Stimulated activated CD4-positive, alpha-beta T cell treated with anti-CD3 and anti-CD28 coated beads, Interleukin-1b, Interleukin-23, amount 100 ng/mL, for 1 hour (primary cell): ENCODE results near the gene ACIN1.
A peak's percentile ranks its signal among the peaks of the same experiment; 100 is the strongest.

Experiments
- DNase-seq, 2 donors: peaks; one replicate each; pipeline ENCODE4 v3.0.0-alpha.2; 2020; ENCODE audit warnings: low read depth in 2 of 2

Gene ACIN1, protein sequence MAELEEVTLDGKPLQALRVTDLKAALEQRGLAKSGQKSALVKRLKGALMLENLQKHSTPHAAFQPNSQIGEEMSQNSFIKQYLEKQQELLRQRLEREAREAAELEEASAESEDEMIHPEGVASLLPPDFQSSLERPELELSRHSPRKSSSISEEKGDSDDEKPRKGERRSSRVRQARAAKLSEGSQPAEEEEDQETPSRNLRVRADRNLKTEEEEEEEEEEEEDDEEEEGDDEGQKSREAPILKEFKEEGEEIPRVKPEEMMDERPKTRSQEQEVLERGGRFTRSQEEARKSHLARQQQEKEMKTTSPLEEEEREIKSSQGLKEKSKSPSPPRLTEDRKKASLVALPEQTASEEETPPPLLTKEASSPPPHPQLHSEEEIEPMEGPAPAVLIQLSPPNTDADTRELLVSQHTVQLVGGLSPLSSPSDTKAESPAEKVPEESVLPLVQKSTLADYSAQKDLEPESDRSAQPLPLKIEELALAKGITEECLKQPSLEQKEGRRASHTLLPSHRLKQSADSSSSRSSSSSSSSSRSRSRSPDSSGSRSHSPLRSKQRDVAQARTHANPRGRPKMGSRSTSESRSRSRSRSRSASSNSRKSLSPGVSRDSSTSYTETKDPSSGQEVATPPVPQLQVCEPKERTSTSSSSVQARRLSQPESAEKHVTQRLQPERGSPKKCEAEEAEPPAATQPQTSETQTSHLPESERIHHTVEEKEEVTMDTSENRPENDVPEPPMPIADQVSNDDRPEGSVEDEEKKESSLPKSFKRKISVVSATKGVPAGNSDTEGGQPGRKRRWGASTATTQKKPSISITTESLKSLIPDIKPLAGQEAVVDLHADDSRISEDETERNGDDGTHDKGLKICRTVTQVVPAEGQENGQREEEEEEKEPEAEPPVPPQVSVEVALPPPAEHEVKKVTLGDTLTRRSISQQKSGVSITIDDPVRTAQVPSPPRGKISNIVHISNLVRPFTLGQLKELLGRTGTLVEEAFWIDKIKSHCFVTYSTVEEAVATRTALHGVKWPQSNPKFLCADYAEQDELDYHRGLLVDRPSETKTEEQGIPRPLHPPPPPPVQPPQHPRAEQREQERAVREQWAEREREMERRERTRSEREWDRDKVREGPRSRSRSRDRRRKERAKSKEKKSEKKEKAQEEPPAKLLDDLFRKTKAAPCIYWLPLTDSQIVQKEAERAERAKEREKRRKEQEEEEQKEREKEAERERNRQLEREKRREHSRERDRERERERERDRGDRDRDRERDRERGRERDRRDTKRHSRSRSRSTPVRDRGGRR

DNA sequence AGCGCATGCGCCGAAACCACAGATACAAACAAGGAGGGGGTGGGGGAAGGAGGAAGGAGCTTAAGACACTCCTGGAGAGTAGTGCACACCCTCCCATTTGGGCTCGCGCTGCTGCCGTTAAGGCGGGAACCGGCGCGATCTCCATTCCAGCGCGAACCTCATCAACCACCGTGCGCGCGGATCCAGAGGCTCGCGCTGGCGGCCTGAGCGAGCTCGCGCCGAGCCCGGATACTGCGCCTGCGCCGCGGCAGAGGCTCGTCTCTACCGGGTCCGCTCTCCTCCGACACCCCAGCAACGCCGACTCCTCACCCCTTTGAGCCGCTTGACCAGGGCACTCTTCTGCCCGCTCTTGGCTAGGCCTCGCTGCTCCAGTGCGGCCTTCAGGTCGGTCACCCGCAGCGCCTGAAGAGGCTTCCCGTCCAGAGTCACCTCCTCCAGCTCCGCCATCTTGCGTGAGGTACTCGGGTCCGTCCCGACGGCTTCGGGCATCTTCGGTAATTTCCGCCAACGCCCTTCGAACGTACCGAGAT is at the start of gene ACIN1:
TSS of gene ACIN1 (minus strand) at position 471 of the 530 bp plus-strand sequence. CDS start at position 447, 24 bp downstream.
- DNase-seq = peak in 1 of 2 donors; percentile 46

DNA sequence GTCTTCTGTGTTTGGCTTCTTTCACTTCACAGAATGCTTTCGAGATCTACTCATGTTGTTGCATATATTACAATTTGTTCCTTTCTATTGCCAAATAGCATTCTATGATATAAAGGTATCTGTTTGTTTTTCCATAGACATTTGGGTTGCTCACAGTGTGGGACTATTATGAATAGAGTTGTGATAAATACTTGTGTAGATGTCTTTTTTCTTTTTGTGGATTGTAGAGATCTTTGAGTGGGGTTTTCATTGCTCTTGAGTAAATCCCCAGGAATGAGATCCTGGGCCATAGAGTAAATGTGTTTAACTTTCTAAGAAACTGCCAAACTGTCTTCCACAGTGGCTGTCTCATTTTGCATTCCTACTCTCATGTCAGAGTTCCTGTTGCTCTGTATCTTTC is 49.0 kb upstream of the ACIN1 start:
- DNase-seq = no peak

DNA sequence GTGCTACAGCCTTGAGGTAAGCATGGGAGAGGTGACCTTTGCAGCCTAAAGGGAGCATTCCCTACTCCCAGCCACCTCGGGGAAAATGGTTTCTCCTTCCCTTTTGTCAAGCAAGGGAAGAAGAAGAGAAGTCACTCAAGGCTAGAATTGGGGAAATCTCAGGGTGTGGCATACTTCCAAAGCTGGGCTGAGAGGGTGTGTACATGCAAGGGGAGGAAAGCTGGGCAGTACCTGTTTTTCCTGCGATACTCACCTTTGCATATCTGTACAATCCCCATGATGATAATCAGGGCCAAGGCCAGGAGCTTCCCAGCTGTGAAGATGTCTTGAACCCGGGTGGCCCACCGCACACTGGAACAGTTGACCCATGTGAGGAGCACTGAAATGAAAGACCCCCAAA is 47.9 kb upstream of the ACIN1 start:
- DNase-seq = no peak

DNA sequence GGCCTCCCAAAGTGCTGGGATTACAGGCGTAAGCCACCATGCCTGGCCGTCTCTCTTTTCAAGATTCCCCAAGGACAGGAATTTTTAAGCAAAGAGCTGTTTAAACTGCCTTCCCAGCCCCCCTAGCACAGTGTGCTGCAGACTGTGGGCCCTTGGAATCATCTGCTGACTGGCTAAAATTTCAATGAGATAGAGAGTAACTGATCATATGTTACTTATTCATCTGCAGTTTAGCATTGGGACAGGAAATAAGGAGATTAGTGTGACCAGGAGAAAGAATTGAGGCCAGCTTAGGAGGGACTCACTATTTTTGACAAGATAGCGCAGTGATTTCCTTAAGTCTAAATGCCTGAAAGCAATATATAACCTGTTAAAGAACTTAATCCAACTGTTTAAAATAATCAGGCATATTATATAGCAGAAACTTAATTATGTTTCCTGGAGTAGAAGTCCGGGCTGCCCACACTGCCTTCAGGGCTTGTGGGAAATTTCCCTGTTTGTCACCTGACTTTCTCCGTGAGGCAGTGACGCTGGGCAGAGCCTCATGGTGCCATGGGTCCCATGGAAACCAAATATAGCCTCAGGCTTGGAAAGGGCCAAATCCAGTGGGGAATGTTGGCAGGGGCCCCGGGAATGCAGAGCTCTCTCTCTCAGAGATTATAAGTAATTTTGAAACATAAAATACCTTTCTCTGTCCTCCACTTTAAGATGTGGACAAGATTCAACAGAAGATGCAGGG is 46.9 kb upstream of the ACIN1 start:
- DNase-seq = no peak

DNA sequence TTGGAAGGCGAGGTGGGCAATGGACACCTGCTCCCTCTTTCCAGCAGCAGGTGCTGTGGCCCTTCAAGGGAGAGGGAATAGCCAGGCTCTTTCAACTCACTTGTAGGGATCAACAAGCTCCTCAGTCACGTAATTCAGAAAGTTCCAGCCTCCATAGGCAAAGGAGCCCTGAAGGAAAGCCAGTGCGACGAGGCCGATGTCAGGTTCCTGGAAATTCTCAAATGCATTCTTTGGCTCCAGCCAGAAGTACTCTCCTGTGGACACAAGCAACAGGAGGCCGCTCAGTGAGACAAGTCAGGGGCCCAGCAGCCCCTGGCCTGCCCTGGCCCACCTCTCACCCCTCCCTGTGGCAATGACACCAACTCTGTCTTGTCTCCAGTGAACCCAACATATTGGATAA is 45.4 kb upstream of the ACIN1 start:
- no peak for DNase-seq

DNA sequence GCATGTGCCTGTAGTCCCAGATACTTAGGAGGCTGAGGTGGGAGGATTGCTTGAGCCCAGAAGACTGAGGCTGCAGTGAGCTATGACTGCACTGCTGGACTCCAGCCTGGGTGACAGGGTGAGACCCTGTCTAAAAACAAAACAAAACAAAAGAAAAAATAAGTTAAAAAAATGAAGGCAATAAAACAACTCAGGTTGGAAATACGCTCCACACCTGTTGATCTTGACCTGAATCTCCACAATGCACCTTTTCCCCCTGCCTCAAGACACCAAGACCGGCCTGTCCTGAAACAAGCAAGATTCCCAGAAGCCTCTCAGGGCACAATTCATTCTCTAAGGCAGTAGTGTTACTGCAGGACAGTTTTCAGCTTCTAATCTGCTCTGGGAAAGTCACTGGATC is 44.9 kb upstream of the ACIN1 start:
- no peak for DNase-seq

DNA sequence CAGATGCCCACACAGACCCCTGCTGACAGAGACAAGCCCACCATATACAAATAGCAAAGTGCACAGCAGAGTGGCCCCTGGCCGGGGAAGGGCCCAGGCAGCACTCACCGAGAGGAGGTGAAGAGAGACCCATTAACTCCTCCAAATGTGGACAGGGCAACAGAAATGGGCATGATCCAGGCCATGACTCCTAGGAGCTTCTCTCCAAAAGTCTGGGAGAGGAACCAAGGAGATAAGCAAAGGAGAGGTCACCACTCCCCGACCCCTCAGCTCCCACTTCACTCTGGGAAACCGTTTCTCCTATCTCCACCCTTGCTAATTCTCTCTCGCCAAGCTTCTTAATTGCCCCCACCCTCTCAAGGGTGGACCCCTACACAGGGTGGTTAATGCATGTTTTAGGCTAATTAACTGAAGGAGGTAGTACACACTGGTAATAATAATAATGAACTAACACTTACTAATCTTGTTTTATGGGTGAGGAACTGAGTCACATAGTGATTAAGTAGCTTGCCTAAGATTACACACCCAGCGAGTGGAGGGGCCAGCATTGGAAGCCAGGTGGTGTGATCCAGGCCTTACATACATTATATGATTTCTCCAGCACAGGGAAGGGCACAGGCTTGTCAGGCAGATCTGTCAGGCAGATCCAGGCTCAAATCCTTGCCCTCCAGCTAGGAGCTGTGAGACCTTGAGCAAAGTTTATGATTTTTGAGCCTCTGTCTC is 43.0 kb upstream of the ACIN1 start:
- no peak for DNase-seq

DNA sequence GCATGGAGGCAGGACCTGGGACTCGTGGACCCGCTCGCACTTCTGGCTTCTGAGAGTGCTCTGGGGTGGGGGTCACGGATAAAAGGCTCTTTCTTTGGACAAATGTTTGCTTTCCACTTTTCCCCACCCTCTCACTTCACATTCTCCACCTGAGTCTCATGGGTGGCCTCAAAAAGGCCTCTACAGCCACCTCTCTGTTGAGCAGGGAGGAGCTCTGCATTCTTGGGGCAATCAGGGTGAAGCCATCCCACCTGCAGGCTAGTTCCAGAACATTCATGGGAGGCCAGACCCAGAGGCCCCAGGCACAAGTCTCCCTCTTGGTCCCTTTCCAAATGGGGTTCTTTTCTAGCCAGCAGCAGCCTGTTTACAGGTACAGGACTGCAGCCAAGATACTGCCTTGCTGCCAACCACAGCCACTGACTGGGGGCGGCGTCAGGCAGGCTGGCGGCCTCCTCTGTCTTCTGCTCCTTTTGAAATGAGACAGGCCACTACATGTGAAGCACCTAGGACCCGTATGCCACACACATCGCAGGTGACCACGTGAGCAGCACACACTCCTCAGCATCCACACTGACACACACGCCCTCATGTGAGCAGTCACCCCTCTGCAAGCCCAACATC is 42.4 kb upstream of the ACIN1 start:
- DNase-seq = no peak

DNA sequence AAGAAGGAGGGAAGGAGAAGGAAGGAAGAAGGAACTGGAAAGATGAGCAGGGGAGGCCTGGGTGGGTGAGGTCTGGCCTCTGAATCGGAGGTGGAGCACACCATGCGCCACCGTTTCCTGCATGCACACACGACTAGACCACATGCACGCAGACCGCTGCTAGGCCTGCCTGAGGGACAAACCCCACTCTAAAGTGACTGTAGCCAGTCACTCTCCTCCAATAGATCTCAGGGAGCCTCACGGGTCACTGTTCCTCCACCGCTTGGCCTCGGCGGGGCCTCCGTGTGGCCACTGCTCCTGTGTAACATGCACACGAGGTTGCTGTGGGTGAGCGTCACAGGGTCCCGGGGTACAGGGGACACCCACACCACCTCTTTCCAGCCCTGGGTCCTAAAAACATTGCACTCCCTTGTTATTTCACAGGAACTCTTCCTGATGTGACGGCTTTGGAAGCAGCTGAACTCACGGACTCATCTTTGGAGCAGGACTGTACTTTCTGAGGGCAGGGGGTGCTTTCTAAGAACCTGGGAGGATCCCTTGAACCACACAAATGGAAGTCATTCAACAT is 41.7 kb upstream of the ACIN1 start:
- no peak for DNase-seq

DNA sequence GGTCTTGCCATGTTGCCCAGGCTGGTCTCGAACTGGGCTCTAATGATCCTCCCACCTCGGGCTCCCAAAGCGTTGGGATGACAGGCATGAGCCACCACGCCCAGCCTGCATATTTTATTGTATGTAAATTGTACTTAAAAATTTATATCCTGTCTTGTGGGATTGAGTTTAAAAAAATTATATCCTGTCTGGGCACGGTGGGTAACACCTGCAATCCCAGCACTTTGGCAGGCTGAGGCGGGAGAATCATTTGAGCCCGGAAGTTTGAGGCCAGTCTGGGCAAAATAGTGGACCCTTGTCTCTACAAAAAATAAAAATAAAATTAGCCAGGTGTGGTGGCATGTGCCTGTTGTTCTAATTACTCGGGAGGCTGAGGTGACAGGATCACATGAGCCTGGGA is 38.0 kb upstream of the ACIN1 start:
- no peak for DNase-seq

DNA sequence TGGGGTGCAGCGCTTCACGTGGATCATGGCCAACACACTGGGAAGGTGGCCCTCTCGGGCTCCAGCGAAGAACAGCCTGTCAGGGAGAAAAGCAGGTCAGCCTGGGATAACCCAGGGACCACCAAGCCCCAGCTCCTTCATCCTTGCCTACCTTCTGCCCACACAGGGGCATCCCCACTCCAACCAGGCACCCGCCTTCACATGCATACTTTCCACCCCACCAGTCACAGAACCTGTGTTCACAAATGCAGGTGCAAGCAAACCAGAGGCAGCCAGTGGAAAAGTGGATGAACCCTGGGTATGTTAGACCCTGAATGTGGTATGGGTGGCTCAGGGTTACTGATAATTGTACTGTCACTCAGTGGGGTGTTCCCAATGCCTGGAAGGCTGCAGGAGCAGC is 36.5 kb upstream of the ACIN1 start:
- DNase-seq = no peak

DNA sequence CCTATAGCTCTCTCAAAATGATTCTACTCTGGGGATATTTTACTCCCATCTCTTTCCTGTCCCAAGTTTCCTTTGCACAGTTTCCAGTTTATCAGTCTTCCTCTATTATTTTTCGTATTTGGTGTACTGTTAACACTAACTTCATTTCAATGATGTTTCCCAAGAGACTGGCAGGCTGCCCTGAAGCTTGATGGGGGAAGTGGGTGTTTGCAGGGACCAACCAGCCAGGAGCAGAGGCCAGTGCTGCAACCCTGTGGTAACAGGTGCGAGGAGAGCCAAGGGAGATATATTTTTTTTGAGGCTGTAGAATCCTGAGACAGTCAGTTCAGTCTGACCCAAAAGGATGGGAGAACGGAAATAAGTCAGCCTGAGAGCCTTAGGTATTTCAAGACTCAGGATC is 35.9 kb upstream of the ACIN1 start:
- DNase-seq = no peak

DNA sequence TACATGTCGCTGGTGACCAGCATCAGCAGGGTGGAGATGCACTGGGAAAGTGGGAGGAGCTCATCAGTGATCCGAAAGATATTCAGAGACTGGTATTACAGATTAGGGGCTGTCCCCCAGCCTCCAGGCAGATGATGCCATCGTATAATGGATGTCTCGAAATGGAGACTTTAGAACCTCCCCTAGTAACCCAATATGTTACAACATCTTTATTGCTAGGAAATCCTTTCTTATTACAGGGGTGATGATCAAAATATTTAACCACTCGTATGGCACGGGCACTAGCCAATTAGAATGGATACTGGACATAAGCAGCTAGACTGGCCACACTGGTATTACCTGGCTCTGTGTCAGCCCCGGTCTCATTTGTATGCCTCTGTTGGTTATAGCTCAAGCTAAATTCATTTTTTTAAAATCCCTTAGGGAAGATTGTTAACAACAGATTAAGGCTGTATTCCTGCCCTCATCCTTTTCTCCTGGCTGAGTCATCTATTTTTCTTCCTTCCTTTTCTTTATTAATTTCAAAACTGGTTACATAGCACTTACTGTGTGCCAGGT is 34.9 kb upstream of the ACIN1 start:
- DNase-seq = no peak

DNA sequence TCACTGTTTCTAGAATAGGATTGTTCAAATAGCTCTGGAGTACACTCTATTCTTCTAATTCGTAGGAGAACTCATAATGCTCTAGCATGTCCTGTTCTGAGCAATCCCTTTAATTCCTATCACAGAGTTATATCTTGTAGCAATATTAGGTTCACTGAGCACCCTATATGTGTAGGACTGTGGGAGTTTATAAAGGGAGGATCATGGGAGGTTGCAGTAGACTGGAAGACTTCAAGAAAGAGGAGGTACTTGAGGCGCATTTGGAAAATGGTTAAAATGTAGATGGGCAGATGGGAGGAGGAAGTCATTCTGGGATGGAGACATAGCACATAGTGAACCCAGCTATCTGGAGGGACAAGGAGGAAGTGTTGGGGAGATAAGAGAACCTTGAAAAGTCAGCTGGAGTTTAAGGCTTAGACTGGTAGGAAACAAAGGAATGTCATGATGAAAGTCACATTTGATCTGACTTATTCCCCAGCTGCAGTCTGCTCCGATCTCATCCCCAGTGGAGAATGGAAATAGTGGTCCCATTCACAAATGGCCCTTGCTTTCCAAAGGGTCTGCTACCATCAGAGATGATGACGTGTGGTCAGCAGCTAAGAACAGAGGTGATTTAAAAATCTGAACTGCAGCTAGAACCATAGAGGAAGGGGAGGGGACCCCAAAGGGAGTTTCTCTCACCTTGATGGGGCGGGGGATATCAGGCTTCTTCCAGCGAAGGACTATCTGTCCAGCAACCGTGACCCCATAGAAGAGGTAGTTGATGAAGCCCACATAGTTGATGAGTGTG is 34.2 kb upstream of the ACIN1 start:
- DNase-seq = no peak

DNA sequence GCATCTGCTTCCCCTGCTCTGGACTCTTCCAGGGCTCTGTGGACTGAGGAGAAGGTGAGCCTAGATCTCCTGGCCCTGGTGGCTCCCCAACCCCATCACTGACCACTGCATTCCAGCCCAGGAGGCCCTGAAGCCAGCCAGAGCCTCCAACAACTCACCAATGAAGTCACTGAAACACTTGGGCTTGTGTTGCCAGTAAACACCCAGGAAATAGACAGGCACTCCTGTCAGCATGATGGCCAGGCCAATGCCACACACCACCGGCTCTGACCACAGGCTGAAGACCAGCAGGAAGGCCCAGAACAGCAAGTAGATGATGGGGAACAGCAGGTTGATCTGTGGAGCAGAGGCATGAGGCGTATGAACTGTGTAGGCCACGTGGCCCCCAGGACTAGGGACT is 32.9 kb upstream of the ACIN1 start:
- no peak for DNase-seq

DNA sequence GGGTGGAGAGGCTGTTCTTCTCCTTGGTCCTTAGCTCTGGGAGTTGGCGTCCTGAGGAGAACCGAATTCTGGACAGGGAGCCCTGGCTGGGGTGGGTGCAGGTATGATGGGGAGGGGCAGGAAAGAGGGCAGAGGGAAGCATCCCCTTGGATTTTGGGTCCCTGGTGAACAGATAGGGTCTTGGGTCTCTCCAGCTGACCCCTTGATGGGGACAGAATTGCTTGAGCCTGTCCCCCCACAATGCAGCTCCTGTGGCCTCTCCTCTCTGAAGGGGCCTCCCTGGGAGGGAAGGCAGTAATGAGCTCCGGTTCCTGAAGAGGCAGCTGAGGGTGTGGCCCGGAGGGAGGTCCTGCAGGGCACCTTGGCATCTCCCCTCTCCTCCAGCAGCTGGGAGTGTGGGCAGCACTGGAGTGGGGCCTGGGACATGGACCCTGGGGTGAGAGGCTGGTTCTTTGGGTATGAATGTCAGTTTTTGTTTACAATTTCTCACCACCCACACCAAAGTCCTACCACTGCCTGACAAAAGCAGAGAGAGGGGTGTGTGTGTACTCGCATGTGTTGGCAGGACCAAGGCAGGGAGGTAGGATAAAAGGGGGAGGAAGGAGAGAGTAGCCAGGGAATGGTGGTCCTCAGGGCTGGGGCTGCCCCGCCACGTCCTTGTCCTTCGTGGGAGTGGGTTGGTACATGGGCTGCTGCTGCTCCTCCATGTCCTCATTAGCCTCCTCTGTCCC is 31.8 kb upstream of the ACIN1 start:
- DNase-seq = no peak

DNA sequence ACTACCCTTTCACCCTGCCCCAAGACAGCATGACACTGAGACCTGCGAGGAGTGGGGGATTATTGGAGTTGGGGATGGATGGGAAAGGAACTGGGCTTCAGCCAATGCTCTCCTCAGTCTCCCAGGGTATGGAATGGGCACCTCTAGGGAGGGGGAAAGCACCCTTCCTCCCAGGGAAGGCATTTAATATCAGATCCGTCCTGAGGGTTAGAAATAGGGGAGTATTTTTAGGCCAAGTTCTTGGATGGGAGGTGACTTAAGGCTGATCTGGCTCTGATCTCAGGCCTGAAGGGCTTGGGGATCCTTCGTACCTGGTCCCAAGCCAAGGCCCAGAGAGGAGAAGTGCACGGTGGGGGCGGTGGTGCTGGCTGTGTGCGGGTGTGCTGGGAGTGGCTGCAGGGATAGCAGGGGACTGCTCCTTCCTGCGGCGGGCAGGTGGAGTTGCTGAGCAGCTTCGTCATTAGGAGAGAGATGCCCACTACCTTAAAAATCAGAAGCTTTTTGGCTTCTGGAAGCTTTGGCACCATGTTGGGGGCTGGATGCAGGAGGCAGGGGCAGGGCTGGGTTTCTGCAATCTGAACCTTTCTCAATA is 31.1 kb upstream of the ACIN1 start:
- DNase-seq = no peak
